GM12865 (cell line): ENCODE results near the gene SSMEM1.
"Not testable (repeated sequence)": the region's sequence is repeated elsewhere in the genome, so short reads cannot be mapped to it uniquely, and the experiment has no call there.

Experiments used
- DNase-seq: peaks from one replicate; pipeline ENCODE4 v3.0.0; 2010; ENCODE audit warnings: low read depth
- H3K4me3 ChIP-seq: 2 replicates; pipeline ENCODE4 v1.5.1; 2011; ENCODE audit warnings: mild to moderate bottlenecking, low read depth, low read length, control low read depth
- CTCF ChIP-seq: IDR thresholded peaks from 2 replicates; pipeline ENCODE4 v1.5.1; 2011; ENCODE audit warnings: low read length, control low read depth, low read depth, inconsistent platforms; ENCODE audit not compliant: insufficient read depth; ENCODE audit errors: missing control alignments

SSMEM1 gene

GRCh38 chr7:130227883-130228575, 20.4 kb downstream of the SSMEM1 start:
- H3K4me3 ChIP-seq: no peak overlapping the region
- no peak for TF ChIP-seq CTCF
- no peak for DNase-seq

- TF ChIP-seq CTCF: no peak
- H3K4me3 ChIP-seq: no peak overlapping the region
- no peak for DNase-seq
Observed at GRCh38 chr7:130228840-130229502, 21.3 kb downstream of the SSMEM1 start.

- DNase-seq: not testable (repeated sequence)
Observed at GRCh38 chr7:130229981-130230380, 22.3 kb downstream of the SSMEM1 start.

GRCh38 chr7:130231792-130232191, 24.1 kb downstream of the SSMEM1 start:
- no peak overlapping the region for H3K4me3 ChIP-seq
- no peak for DNase-seq
- no peak for TF ChIP-seq CTCF

More at GRCh38 chr7:130229981-130230380, 22.3 kb downstream of the SSMEM1 start:
- not testable (repeated sequence) for H3K4me3 ChIP-seq

GRCh38 chr7:130232209-130232608, 24.5 kb downstream of the SSMEM1 start:
- no peak overlapping the region for H3K4me3 ChIP-seq
- no peak for DNase-seq
- TF ChIP-seq CTCF: no peak

- TF ChIP-seq CTCF: no peak
- no peak for DNase-seq
- no peak overlapping the region for H3K4me3 ChIP-seq
Observed at GRCh38 chr7:130234078-130234477, 26.4 kb downstream of the SSMEM1 start.

GRCh38 chr7:130236361-130236760, 28.7 kb downstream of the SSMEM1 start:
- not testable (repeated sequence) for H3K4me3 ChIP-seq, DNase-seq

- no peak for DNase-seq
- H3K4me3 ChIP-seq: no peak overlapping the region
- no peak for TF ChIP-seq CTCF
Observed at GRCh38 chr7:130240240-130240639, 32.6 kb downstream of the SSMEM1 start.
